Globus pallidus (tissue), 1 donor: Measurements from ENCODE around the gene PDE3A.

Source experiments
- DNase-seq: peaks from one replicate; pipeline ENCODE4 v3.0.0-alpha.2; 2015; ENCODE audit warnings: low spot score

Gene PDE3A

DNA sequence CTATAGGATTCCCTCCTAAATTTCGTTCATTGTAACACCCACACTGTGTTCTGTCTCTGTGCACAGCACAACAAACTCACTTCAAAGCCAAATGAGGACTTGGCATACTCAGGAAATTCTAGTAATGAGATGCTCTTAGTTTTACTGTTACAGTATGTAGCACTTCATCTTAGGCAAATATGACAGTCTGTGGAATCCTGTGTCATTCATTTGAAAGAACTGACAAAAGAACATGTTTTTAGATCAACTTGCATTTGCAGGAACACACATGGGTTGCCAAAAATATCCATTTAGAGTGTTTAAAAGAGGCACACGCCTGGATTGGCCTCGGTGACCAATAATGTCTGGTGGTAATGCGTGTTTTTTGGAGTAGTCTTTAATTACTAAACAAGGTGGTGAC, 56.5 kb downstream of the PDE3A start:
- no peak for DNase-seq

DNA sequence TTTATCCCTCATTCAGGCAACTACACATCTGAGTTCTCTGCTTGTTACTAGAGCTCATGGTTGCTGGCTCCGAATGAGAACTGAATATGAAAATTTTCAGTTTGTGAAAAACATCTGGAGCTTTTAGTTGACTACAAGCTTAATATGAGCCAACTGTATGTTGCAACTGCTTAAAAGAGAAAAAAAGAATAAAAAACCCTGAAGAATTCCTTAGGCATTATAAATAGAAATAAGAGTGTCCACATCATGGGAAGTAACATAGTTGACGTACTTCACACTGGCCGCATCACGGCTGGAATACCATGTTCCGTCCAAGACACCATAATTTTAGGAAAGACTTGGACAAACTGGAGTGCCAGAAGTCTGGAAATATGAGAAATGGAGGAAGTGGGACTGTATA, 57.9 kb downstream of the PDE3A start:
- DNase-seq: no peak

DNA sequence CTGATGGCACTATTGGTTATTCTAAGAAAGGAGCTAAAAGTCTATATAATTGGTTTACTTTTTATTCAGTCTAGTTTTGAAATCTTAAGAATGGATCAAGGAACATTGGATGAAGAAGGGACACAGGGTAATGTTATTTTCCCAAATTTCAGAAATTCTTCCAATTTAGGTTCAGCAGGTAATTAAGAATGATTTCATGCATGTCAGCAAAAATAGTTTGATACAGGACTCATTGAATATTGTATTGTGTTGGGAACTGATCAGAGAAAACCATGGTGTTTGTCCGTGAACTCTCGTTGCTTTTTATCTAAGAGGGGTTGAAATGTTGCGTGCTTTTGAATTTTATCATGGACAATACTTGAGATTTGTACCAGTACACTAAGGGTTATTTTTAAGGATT, 58.6 kb downstream of the PDE3A start:
- no peak for DNase-seq

DNA sequence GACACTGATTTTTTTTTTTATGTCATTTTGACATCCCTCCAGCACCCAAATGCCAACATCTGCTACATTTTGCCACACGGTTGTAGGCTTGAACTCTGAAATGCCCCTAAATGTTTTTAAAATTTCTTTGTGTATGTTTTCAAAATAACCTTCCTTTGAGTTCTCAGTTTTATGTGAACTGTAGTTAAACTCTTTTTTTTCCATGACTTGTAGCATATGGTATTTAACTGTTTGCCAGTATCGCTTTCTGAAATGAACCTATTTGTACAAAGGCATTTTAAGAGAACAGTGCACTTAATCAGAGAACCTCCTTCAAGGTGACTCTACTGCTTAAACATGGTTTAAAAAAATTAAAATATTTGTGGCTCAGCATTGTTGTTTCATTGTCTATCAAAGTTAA, 61.5 kb downstream of the PDE3A start:
- DNase-seq: no peak

DNA sequence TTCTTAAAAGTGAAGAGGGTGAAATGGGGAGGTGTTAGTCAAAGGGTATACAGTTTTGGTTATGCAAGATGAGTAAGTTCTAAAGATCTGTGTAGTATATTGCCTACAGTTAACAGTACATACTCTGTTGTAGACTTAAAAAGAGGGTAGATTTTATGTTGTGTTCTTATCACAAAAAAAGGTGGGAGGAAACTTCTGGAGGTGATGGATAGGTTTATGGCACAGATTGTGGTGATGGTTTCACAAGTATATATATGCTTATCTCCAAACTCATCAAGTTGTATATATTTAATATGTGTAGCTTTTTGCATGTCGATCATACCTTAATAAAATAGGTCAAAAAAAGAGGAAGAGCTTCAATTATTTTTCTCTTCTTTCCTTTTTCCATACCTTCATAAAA, 64.0 kb downstream of the PDE3A start:
- DNase-seq: no peak

DNA sequence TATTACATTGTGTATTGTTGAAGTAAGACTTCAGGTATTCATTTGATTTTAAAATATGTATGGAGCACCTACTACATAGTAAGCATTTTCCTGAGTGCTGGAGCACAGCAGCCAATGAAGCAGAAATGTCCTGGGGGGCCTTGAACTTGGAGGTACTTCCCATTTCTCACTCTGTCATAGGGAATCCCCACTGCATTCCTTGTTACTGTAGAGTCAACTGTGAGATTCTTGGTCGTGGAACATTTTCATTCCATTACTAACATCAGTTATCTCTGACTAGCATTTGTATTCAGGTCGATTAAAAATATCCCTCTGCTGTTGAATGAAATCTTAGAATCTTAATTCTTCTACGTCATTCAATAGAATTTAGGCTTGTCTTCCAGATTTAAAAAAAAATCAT, 66.7 kb downstream of the PDE3A start:
- no peak for DNase-seq

DNA sequence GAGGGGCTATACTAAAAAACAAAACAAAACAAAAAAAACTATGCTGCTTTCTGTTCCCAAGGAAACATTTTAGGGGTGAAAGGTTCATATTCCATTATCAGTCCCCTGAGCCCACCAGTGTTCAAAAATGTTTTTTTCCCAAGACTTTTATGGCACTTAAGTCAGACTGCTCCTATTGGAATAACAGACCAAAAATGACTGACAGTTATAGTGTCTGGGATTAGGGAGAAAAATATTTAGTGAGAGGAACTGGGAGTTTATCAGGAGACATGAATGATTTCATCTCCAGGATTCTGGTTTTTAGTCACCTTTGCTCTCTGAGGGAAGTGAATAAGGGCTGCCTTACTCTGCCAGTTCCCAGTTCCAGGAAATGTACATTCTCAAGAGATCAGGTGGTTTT, 68.0 kb downstream of the PDE3A start:
- no peak for DNase-seq

DNA sequence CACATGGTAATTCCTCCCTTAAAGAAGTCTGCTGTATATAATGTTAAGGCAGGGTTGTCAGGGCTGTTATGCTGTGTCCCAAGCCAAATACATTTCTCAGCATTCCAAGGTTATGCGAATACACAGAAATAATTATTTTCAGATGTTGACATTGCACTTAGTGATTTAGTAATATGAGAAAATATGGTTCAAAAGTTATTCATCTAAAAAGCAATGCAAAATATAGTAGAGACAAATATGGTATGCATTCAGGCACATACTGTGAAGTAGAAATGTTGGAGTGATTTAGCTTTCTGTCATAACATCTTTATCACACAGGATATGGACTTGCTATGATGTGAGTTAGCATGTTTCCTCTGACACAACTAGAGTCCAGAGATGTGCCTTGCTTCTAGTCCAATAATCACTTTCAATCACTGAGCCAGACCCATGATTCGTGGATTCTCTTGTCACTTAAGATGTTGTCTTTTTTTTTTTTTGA, 70.0 kb downstream of the PDE3A start:
- DNase-seq: no peak

DNA sequence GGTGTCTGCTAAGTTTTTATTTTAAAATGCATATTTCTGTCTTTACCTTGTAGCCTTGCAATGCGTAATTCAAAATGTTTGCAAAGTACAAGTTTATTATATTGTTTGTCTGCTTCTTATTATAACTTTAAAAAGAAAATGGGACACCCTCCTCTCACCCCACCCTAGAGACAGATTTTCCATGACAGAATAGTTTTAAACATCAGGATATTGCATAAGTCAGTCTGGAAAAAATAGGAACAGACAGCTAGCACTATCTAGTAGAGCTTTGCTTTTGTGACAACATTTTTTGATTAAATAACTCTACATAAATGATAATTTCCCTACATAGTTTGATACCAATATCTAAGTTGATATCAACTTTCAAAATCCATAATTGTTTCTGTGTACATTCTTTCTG, 71.3 kb downstream of the PDE3A start:
- no peak for DNase-seq

DNA sequence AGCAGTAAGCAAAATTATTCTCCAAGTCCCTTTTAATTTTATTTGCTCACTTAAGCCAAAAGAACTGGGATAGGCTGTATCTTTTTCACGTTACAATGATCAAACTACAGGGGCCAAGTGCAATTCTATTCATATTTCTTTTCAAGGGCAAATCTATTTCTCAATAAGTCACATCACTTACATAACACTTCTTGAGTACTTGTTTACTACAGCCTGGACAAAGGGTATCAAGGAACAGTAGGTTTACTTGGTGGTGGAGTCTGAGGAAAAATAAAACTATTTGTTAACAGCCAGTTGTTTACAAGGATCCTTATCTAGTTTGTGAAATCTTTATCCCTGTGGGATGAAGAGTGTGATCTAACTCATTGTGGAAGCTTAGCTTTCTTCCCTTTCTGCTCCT, 72.1 kb downstream of the PDE3A start:
- DNase-seq: no peak

DNA sequence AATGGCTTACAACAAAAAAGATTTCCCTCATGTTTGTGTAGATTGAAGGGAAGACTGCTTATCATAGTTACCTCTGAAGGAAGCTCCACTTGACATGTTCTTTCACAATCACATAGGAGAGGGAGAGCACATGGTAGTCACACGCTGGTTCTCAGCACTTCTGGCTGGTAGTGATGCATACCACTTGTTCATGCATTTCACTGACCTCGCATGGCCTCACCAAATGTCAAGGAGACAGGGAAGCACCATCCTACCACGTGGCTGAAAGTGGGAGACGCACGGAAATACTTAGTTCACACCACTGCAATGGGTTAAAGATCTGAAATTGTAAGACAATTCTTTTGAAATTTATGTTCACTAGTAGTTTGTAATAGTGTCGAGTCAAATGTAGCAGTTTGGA, 74.0 kb downstream of the PDE3A start:
- no peak for DNase-seq

DNA sequence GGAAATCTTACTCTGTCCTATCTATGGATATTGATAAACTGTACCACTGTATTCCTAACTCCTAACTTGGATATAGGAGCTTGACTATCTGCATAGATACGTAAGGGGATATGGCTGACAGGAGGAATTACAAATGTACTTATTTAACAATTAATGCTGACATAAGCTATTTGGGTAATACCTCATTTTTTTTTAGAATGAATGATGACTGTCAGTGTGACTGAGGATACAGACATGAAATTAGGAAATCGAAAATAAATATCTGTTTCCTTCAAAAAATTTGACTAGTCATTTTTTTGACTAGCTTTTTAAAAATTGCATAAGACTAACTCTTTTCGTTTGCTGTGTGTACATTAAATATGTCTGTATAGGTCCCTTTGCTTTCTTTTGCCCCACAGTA, 74.9 kb downstream of the PDE3A start:
- DNase-seq: no peak

DNA sequence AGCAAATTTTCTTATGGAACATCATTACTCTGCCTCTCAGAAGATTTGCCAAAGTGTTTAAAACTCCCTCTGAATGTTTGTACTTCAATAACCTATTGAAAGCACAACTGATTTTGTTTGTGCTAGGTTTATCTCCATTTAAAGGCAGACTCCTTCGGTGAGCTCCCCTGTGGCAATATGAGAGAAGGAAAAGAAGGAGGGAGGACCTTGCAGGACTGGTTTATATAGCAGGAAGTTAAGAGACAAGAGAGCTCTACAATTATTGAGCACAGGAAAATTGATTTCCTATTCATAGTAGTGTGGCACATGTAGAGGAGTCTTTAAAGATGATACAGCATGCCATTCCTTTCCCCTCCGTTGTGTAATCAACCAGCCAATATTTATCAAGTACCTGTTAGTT, 75.5 kb downstream of the PDE3A start:
- no peak for DNase-seq

DNA sequence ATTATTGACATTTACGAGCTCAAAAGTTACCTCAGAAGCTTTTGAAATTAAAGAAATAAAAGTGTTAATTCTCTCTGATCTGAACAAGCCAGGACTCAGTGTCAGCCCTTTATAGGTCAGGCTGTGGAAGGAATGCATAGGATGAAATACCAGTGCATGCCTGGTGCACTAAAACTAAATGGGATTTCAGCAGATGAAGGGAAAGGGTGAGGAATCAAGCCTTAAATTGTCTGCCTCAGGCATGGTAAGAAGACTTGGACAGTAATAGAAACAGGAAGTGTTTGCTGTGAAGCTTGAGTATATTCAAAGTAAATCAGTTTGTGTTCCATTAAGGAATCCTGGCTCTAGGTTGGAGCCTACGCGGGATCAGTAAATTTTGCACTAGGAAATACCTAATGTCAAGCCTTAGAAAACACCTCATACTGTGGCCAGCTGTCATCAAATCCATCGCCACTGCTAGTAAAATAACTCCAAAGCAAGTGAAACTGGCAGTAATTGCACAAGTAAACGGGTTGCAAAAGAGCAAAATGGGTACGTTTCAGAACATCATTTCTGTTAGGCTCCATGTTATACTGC, 76.3 kb downstream of the PDE3A start:
- DNase-seq: no peak

DNA sequence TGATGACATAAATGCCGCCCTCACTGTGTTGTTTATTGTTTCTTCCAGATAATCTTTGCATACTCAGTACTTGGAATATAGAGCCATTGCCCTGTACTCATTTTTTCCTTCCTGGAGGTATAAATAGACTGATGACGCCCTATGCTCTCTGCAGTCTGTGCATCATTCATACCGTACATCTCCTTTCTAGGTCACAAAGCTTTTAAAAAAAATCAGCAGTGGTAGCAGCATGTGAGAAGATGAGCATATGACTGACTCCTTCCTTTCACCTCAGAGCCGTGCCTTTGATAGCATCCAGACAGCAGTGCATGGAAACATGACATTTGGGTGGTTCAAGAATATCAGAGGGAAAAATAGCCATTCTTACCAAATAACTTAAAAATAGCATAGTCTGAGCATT, 77.3 kb downstream of the PDE3A start:
- DNase-seq: no peak

DNA sequence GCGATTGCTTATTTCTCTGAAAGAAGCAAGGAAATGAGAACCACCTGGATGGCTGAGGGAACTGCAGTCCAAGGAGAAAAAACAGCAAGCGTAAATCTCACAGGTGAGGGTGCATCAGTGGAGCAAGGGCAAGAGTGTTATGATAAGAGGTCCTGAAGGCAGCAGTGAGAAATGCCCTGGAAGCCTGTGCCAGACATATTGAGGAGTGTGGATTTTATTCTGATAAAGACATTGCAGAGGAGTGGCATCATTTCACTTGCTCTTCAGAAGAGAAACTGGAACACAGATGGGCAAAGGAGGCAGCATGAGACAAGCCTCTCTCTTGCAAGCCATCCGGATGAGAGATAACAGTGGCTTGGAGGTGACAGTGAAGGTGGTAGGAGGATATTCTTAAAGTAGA, 78.5 kb downstream of the PDE3A start:
- DNase-seq: no peak

DNA sequence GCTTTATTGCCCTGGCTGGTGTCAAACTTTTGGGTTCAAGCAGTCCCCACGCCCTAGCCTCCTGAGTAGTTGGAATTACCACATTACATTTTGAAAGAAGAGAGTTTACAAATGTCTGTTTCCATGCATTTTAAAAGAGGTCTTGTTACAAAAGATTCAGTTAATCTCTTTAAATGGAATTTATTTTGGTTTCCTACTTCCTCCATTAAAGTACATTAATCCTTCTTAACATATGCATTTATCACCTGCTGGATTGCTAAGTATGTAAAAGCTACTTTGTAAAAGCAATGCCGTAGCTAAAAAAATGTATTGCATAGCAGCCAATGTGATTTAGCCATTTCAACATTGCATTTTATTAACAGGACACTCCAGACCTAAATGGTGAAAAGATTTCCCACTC, 80.4 kb downstream of the PDE3A start:
- no peak for DNase-seq

DNA sequence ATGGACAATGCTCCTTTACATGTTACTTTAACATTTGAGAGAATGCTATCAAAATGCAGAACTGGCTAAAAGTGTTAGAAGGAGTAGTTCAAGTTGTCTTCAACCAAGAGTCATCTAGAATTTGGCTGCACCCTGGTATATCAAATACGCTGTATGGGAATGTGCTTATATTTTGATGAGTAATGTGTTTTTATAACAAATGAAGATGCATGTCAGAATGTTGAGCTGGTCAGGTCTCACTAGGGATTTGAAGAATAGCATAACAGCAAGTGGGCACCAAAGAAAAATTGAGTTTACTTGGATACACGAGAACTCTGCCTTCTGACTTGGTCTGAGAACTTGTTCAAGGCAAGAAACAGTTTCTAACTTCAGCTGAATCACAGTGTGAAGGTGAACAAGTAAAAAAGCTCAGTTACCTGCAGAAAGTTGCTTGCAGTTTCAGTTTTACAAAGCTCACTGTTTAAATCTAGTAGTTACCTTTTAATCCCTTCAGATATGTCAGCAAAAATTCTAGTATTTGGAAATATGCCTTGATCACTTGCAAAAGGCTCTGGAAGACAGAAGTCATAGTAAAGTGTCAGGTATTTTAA, 82.3 kb downstream of the PDE3A start:
- no peak for DNase-seq

DNA sequence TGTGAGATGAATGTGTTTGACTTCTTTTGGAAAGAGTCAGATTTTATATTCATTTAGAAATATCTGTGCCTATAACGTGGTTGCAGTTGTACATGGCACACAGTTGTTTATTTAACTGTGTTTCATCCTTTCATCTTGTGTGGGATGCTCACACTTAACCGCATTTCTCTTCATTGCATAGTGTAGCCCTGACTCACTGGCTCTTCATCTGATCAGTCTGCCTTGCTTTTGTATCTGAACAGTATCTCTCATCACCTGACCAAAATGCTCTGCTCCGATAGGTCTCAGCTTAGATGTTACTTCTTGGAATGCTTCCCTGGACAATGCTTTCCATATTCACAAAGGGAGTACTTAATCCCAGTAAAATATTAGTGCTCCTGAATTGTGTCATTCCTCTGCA, 83.4 kb downstream of the PDE3A start:
- DNase-seq: no peak

DNA sequence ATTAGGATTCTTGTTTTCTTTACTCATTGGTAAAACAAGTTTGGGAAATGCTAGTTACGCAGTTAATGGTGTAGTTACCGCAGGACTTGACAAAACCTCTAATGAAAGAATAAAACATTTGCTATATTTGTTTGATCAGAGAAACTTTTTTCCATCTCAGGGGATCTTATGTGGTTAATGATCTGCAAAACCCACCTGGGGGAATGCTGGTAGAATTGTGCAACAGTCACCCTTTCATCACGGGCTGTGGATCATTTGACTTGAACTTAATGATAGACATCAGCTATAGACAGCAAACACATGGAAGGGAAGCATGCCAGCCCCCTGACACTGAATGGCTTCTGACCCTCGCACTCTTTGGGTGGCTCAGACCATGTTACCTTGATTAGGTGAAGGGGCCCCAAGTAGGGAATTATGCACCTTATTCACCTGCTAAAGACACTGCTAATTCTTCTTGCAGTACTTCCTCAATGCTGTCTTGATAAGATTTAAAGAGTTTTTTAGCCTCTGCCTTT, 84.2 kb downstream of the PDE3A start:
- DNase-seq: no peak

DNA sequence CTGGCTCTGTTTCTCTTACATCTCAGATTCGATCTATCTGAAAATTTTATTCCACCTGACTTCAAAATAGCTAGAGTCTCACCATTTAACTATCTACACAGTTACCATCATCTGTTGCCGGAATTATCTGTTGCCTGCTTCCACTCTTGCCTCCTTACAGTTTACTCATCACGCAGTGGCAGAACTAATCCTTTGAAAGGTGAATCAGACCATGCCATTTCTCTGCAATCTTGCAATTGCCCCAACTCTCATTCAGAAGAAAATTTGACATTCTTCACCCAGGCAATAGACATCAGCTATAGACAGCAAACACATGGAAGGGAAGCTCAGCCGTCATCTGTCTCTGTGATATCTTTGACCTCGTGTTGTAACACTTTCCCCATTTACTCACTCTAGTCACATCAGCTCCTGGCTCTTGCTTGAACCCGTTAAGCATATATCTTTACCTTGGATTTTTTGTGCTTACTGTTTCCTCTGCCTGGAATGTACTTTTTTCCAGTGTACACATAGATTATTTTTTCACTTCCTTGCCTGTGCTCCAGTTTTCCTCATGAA, 85.5 kb downstream of the PDE3A start:
- DNase-seq: no peak

DNA sequence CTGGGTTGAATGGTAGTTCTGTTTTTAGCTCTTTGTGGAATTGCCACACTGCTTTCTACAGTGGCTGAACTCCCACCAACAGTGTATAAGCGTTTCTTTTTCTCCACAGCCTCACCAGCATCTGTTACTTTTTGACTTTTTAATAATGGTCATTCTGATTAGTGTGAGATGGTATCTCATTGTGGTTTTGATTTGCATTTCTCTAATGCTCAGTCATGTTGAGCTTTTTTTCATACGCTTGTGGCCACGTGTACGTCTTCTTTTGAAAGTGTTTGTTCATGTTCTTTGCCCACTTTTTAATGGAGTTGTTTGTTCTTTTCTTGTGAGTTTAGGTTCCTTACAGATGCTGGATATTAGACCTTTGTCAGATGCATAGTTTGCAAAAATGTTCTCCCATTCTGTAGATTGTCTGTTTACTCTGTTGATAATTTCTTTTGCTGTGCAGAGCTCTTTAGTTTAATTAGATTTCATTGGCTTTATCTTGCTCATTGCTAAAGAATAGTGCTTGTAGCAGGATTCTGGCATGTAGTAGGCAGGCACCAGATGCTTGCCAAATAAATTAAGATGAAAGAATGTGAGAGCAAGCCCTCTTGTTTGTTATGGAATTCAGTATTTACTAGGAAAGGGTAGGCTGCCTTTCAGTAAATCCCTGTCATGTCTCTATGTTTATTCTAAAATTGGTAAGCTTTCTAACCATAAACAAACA, 86.8 kb downstream of the PDE3A start:
- no peak for DNase-seq

DNA sequence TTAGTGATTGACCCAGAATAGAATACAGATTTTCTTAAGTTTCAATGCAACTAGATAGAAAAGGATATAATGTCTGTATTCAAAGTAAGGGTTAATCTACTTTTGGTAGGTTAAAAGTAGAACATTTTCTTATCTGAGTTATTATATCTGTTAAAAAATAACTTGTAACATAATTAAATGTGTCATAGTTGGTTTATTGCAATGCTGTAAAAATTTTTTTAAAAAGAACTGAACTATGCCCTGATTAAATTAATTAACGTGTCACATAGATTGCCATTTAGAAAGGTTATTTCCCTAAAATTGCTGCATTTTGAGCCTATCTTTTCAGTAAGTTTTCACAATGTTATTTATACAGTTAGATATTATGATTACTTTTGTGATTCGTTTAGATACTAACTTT, 89.2 kb downstream of the PDE3A start:
- DNase-seq: no peak
